Muscle layer of duodenum (tissue), 2 donors: ENCODE results near the gene CATSPERB.
"Not testable (repeated sequence)": the region's sequence is repeated elsewhere in the genome, so short reads cannot be mapped to it uniquely, and the experiment has no call there.

Experiments
- H3K27ac ChIP-seq: one replicate; pipeline ENCODE4 v1.7.0; 2013; ENCODE audit warnings: mild to moderate bottlenecking, low read length
- H3K27me3 ChIP-seq: one replicate; pipeline ENCODE4 v1.7.0; 2013; ENCODE audit warnings: low read depth, mild to moderate bottlenecking, control low read depth, low read length
- H3K36me3 ChIP-seq, 2 donors: one replicate each; pipeline ENCODE4 v1.7.0; 2013; ENCODE audit warnings: low read length in 2 of 2, control low read depth in 1 of 2, mild to moderate bottlenecking in 1 of 2; ENCODE audit not compliant: insufficient read depth in 2 of 2, control insufficient read depth in 1 of 2
- H3K4me1 ChIP-seq, 2 donors: one replicate each; pipeline ENCODE4 v1.7.0; 2013; ENCODE audit warnings: low read length in 2 of 2, mild to moderate bottlenecking in 2 of 2, control low read depth in 1 of 2, moderate library complexity in 1 of 2; ENCODE audit not compliant: insufficient read depth in 2 of 2, control insufficient read depth in 1 of 2
- H3K4me3 ChIP-seq, 2 donors: one replicate each; pipeline ENCODE4 v1.7.0; 2013; ENCODE audit warnings: low read length in 2 of 2, low read depth in 1 of 2, mild to moderate bottlenecking in 1 of 2
- H3K9me3 ChIP-seq, 2 donors: one replicate each; pipeline ENCODE4 v1.7.0; 2013; ENCODE audit warnings: low read length in 2 of 2, control low read depth in 1 of 2, mild to moderate bottlenecking in 1 of 2; ENCODE audit not compliant: control insufficient read depth in 1 of 2
- donor health status: healthy.

The CATSPERB gene

DNA sequence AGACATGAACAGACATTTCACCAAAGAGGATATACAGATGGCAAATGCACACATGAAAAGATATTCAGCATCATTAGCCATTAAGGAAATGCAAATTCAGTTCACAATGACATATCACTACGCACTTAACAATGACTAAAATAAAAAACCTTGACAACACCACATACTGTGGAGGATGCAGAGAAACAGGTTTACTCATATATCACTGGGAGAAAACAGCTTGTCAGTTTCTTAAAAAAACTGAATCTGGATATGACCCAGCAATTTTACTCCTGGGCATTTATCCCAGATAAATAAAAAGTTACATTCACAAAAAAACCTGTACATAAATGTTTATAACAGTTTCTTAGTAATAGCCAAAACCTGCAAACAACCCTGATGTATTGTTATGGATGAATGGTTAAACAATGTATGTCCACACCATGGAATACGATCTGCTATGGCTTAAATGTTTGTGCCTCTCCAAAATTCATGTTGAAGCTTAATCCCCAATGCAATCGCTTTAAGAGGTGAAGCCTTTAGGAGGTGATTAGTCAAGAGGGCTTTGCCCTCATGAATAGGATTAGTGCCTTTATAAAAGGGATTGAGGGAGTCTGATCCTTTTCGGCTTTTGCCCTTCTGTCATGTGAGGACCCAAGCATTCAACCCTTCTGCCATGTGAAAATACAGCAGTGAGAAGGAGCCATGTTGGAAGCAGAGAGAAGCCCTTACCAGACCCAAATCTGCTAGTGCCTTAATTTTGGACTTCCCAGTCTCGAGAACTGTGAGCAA lies 185.8 kb downstream of the CATSPERB start:
- Histone ChIP-seq H3K27ac (no peak overlapping the region), H3K36me3 (no peaks in the 10 kb centered on the region), H3K9me3 (no peaks in the 10 kb centered on the region), H3K27me3 (no peaks in the 10 kb centered on the region), H3K4me3 (no peak overlapping the region), H3K4me1 (no peaks in the 10 kb centered on the region)

DNA sequence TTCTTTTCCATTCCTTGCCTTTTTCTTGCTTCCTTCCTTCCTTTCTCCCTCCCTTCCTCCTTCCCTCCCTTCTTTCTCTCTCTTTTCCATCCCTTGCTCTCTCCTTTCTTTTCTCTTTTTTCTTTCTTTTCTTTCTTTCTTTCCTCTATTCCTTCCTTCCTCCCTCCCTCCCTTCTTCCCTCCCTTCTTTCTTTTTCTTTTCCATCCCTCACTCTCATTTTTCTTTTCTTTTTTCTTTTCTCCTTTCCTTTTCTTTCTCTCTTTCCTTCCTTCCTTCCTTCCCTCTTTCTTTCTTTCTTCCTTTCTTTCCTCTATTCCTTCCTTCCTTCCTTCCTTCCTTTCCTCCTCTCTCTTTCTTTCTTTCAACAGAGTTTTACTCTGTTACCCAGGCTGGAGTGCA lies 186.7 kb downstream of the CATSPERB start:
- no peaks in the 10 kb centered on the region for H3K9me3 ChIP-seq
- H3K4me1 ChIP-seq = no peaks in the 10 kb centered on the region
- no peaks in the 10 kb centered on the region for H3K36me3 ChIP-seq
- H3K27me3 ChIP-seq = no peaks in the 10 kb centered on the region
- no peak overlapping the region for H3K27ac ChIP-seq
- H3K4me3 ChIP-seq = no peak overlapping the region

DNA sequence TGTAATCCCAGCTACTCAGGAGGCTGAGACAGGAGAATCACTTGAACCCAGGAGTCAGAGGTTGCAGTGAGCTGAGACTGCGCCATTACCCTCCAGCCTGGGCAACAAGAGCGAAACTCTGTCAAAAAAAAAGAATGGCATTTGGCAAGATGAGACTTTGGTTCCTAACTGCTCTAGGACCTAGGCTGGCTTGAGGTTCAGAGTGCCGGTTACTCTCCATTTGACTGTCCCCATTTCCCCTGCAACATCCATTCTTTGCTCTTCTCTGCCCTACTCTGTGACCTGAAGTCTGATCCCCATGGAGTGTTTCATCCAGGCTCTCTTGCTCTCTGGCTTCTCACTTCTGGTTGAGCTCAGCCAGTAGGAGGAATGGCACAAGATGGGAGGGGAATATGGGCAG lies 195.6 kb downstream of the CATSPERB start:
- no peaks in the 10 kb centered on the region for H3K4me1 ChIP-seq
- H3K27me3 ChIP-seq = no peaks in the 10 kb centered on the region
- no peaks in the 10 kb centered on the region for H3K36me3 ChIP-seq
- no peaks in the 10 kb centered on the region for H3K9me3 ChIP-seq
- H3K4me3 ChIP-seq = no peak overlapping the region
- H3K27ac ChIP-seq = no peak overlapping the region

DNA sequence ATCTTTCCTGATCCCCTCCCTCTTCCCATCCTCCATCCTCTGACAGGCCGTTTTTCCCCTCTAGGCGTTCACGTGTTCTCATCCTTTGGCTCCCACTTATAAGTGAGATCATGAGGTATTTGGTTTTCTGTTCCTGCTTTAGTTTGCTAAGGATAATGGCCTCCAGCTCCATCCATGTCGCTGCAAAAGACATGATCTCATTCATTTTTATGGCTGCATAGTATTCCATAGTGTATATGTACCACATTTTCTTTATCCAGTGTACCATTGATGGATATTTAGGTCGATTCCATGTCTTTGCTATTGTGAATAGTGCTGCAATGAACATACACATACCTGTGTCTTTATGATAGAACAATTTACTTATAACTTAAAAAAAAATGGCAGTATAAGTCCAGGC lies 197.8 kb downstream of the CATSPERB start:
- not testable (repeated sequence) for H3K9me3 ChIP-seq, H3K4me1 ChIP-seq, H3K27ac ChIP-seq, H3K27me3 ChIP-seq, H3K36me3 ChIP-seq, H3K4me3 ChIP-seq

DNA sequence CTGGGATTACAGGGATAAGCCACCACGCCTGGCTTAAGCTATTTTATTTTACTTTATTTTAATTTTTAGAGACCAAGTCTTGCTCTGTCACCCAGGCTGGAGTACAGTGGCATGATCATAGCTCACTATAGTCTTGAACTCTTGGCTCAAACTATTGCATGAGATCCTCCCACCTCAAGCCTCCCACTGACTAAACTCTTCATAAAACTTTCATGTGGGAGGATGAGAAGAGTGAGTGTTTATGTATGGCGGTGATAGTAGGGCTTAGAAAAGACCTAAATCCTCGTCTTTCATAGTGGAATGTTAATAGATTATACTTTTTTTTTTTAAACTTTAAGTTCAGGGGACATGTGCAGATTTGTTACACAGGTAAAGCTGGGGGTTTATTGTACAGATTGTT lies 198.3 kb downstream of the CATSPERB start:
- Histone ChIP-seq H3K9me3 (no peaks in the 10 kb centered on the region), H3K4me3 (no peak overlapping the region), H3K4me1 (no peaks in the 10 kb centered on the region), H3K27me3 (no peaks in the 10 kb centered on the region), H3K27ac (no peak overlapping the region), H3K36me3 (no peaks in the 10 kb centered on the region)
